GM18870 (cell line): ENCODE data around the gene PCYT2.

Experiments used
- ATAC-seq: cut with Tn5 transposase; IDR thresholded peaks from one replicate; pipeline ENCODE4 v1.9.1; 2021; ENCODE audit warnings: moderate library complexity; ENCODE audit not compliant: unreplicated experiment

The PCYT2 gene

GRCh38 chr17:81902023-81902652 lies 9.1 kb downstream of the PCYT2 start, which contains the start of gene NPB:
TSS of gene NPB (plus strand) at chr17:81902238. CDS start at chr17:81902278, 40 bp downstream.
- no peak for ATAC-seq

GRCh38 chr17:81901167-81902022 lies 9.8 kb downstream of the PCYT2 start:
- ATAC-seq = no peak

- ATAC-seq = no peak
These were observed 10.9 kb downstream of the PCYT2 start for GRCh38 chr17:81900181-81900820.

GRCh38 chr17:81899514-81900166 lies 11.6 kb downstream of the PCYT2 start:
- no peak for ATAC-seq

DNA sequence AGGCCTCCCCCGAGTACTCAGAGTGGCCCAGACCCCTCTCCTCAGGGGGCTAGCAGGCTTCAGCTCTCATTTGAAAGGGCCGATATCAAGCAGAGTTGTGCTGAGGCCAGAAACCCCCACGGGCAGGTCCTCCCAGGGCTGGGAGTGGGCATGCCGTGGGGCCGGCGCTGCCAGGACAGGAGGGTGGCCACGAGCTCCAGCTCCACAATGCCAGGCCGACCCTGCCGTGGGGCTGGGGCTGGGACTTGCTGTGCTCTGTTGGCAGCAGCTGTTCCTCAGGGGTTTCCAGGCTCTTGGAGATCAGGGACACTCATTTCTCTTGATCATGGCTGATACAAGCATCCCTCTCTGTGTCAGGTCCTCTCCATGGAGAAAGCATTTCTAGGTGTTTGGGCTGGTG lies 12.3 kb downstream of the PCYT2 start:
- ATAC-seq = no peak

- no peak for ATAC-seq
These were observed 13.0 kb downstream of the PCYT2 start for GRCh38 chr17:81898029-81898866.

DNA sequence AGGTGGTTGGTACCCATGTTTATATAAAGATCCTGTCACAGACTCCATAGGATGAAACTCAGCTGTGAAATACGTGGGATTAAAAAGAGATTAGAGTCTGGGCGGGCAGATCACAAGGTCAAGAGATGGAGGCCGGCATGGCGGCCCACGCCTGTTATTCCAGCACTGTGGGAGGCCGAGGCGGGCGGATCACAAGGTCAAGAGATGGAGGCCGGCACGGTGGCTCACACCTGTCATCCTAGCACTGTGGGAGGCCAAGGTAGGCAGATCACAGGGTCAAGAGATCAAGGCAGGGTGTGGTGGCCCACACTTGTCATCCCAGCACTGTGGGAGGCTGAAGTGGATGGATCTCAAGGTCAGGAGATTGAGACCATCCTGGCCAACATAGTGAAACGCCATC lies 15.8 kb downstream of the PCYT2 start:
- no peak for ATAC-seq

DNA sequence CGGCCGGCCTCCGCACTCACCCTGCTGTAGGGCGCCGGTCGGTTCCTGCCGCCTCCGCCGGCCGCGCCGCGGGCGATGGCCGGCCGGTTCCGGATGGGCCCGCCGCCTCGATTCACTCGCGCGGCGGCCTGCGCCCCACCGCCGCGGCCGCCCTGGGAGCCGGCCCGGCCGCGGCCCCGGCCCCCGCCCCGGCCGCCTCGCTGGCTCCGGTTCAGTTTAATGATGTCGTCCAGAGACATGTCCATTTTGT lies 20.0 kb downstream of the PCYT2 start:
- ATAC-seq = no peak

DNA sequence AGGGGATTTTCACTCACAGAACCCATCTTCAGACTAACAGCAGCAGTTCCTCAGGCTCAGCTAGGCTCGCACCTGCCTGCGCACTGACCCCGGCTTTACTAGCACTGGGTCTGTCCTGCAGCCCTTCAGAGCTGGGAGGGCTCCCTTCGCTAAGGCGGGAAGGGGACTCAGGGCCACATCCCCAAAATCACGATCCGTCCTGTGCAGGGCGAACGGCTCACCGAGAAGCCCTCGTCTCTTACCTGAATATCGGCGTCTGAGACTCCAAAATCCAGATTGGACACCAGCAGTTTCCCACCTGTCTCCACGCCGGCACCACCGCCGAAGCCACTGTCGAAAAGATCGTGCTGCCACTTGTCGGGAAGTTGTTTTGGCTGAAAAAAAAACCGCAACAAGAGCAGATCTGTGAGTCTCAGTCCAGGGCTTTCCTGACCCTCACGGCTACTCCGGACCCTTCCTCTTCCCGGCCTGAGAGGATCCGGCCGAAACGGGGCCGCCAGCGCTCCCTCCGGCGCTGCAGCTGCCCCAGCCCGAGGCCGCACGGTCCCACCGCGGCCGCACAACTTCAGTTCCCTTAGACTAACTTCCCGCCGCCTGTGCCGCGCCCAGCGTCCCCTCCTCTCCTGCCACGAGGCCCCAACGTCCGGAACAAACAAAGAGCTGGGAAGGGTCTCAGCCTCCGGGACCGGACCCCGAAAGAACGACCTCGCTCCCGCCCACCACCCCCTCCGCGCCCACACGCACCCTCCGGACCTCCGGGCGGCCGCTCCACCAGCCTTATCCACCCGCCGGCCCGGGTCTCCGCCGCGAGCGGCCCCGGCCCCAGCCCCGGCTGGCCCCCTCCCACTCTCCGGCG lies 20.5 kb downstream of the PCYT2 start:
- ATAC-seq = peak; percentile 2

DNA sequence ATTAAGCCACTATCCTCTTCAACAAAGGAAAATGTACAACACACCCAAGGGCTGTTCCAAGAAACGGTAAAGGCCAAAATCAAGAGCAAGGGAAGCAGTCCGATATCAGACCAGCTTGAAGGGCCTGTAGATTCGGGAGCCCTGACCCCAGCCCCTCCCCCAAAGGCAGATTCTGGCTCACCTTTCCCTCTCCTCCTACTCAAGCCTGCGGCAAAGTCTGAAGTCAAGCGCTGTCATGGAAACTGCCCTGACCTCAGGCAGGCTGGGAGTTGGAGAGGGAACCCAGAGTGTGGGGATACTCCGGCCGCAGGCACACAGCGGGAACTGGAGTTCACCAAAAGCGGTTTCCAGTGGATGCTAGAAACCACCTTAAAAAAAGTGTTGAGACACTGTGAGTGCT lies 21.6 kb downstream of the PCYT2 start:
- no peak for ATAC-seq

DNA sequence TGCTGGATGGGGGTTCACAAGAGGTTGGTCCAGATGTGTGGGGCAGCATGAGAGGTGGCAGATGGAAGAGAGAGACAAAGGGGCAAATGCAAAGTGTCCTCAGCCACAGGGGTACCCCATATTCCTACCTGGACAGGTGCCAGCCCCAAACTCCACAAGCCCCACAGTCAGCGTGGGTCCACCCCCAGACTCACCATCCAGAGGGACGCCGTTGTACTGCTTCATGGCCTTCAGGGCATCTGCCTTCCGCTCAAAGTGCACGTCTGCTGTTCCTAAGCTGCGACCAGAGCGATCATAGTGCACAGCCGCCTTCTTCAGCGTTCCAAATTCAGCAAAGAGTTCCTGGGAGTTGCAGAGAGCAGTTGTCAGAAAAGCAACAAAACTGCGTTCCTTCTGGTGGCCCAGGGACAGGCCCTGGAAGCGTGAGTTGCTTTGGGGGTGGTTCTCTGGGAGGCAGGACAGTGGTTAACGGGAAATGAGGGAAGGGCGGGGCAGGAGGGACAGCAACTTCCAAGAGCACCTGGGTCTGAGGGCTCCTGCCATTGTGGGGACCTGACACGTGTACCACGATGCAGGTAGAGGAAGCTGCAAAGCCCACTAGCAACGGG lies 22.1 kb downstream of the PCYT2 start:
- no peak for ATAC-seq

GRCh38 chr17:81888105-81888987 lies 22.9 kb downstream of the PCYT2 start:
- ATAC-seq = no peak

DNA sequence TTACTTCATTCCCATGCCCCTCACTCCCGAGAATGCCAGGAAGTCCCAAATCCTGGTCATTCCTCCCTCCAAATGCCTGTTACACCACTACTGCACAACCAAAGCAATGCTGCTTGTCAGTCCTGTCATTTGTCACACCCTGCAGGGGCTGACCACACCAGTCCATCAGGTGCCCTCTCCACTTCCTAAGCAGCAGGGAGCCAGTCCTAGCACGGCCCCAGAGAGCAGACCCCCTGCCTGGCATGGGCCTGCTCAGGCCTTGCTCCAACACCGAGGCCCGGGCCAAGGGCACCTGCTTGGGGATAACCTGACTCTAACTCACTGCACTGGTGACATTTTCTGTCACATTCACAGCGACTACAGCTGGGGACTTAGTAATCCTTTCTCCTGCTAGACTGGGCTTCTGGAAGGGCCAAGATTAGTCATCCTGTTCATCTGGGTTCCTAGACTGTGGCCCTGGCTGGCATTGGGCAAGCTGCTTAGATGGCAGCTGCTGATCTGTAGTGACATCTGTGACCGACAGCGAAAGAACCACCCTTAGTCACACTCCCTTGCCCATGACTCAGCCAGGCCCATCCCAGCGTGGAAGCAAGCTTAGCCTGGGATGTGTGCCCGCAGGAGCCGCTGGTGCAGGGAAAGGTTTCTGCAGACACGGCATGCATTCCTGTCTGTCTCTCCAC lies 25.2 kb downstream of the PCYT2 start:
- no peak for ATAC-seq

- ATAC-seq = no peak
These were observed 25.7 kb downstream of the PCYT2 start for GRCh38 chr17:81885454-81885853.

DNA sequence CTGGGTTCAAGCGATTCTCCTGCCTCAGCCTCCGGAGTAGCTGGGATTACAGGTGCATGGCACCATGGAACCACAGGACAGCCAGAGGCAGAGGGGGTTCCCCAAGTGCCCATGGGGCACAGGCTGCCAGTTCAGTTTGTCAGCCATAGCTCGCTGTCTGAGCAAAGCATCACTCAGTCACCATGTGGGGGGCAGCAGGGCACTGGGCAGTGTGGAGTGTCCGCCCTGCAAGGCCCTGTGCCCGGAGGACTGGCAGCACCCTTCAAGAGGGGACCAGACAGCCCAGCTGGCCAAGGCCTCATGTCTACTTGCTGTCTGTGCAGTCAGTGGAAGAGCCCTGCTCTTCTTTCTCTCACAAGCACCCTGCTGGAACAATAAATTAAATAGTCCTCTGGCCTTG lies 26.2 kb downstream of the PCYT2 start:
- ATAC-seq = no peak

- ATAC-seq = no peak
These were observed 26.7 kb downstream of the PCYT2 start for GRCh38 chr17:81884520-81884919.

DNA sequence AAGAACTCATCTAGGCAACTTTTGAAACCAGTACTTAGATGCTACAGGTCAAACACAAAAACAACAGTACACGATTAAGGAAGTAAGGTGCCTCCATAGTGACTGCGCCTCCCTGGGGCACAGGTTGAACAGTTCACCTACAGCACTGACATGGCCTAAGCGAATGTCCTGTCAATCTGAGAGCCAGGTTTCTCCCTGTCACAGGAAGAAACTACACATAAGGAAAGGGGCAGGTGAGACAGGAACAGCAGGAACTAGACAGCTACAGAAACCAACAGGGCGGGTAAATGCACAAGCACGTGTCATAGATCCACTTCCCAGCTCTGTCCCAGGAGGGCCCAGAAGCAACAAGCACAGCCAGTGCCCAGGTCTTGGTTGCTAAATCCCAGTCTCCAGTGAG lies 32.1 kb downstream of the PCYT2 start:
- ATAC-seq = no peak

GRCh38 chr17:81878294-81878693 lies 32.9 kb downstream of the PCYT2 start:
- ATAC-seq = no peak
